NCI-H1694 (cell line): ENCODE results near the gene SCYL1.

Experiments used
- DNase-seq: peaks from one replicate; lab custom pipeline; 2025; lab: John Stamatoyannopoulos, UW

The SCYL1 gene

DNA sequence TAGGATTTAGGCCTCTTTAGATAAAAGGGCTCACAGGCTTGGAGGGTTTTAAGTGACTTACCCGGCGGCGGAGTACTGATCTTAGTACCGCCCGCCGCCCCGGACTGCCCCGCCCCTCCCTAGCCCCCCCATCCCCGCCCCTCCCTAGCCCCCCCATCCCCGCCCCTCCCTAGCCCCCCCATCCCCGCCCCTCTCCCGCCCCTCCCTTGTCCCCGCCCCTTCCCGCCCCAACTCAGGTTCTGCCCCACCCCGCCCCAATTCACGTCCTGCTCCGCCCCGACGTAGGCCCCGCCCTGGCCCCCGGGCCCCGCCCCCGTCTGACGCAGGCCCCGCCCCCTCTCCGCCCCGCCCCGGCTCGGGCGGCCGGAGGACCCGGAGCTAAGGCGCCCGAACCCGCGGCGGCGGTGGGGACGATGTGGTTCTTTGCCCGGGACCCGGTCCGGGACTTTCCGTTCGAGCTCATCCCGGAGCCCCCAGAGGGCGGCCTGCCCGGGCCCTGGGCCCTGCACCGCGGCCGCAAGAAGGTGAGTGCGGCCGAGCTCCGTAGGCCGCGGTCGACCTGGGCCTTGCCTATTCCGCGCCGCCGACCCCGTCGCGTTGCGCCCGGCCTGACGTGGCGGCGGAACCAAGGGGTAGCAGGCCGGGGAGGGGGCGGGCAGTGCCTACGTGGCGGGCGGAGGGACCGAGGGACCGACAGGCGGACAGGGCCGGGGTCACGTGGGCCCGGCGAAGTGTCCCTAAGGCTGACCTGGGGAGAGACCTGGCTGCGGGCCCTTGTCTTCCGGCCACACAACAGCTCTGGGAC is at the start of gene SCYL1:
Gene SCYL1 (plus strand): TSS at position 343 of the 805 bp plus-strand sequence. CDS start 71 bp downstream, at position 414.
- DNase-seq: peak; percentile 32

- DNase-seq: no peak
These were observed 48.2 kb upstream of the SCYL1 start for GRCh38 chr11:65476632-65477148.

GRCh38 chr11:65477149-65477965 is 47.5 kb upstream of the SCYL1 start:
- peak; percentile 79 for DNase-seq

GRCh38 chr11:65478388-65479183 is 46.3 kb upstream of the SCYL1 start:
- DNase-seq: no peak

GRCh38 chr11:65479184-65480145 is 45.4 kb upstream of the SCYL1 start:
- no peak for DNase-seq

DNA sequence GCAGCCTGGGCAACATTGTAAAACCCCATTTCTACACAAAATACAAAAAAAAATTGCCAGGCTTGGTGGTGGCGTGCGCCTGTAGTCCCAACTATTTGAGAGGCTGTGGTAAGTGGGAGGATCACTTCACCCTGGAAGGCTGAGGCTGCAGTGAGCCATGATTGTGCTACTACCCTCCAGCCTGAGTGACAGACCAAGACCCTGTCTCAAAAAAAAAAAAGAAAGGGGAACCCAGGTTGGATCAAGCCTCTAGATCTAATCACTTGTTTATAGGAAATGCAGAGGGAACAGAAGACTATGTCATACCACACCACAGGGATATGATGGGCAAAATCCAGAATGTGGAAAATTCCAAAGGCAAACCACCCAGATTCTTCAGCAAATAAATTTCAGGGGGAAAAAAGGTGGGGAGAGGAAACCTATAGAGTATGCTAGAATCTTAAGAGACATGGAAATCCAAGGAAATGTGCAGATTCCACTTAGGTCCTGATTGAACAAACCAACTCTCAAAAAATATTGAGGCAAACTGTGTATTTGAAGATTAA is 42.5 kb upstream of the SCYL1 start:
- no peak for DNase-seq

GRCh38 chr11:65485920-65486219 is 39.0 kb upstream of the SCYL1 start:
- no peak for DNase-seq

- DNase-seq: no peak
These were observed 38.1 kb upstream of the SCYL1 start for GRCh38 chr11:65486570-65487466.

DNA sequence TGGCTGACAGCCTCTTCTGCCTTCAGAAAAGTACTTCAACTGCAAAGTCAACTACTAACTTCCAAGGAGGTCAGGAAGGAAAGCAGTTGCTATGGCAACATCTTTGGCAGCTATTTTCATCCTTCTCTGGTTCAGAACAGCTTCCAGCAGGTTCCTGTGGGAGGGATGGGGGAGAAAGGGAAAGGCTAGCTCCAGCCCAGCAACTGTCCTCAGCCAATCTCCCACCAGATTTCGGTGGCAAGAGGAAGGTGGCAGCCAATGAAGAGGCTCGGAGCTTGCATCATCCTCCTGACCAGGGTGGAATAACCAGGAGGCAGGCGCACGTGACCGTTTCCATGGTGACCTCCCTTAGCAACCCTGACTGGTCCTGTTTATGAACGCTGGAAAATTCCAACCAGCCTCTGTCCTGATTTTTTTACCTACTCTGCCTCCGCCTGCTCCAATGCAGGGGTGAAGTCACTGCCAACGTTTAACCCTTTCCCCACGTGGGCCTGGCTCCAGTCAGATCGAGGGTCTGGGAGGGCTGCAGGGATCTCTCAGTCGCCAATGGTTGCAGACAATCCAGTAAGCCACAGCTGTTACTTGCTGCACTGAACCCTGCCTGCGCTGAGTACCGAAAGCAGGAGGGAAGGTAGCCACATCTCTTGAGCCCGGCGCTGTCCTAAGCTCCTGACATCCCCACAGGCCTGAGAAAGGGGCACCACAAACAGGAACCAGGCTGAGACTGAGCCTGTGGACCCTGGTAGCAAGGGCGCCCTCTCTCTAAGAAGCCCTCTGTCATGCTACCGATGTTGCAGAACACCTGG is 37.2 kb upstream of the SCYL1 start:
- DNase-seq: peak; percentile 98

- no peak for DNase-seq
These were observed 36.4 kb upstream of the SCYL1 start for GRCh38 chr11:65488273-65489034.

- no peak for DNase-seq
These were observed 35.7 kb upstream of the SCYL1 start for GRCh38 chr11:65489035-65489705.

DNA sequence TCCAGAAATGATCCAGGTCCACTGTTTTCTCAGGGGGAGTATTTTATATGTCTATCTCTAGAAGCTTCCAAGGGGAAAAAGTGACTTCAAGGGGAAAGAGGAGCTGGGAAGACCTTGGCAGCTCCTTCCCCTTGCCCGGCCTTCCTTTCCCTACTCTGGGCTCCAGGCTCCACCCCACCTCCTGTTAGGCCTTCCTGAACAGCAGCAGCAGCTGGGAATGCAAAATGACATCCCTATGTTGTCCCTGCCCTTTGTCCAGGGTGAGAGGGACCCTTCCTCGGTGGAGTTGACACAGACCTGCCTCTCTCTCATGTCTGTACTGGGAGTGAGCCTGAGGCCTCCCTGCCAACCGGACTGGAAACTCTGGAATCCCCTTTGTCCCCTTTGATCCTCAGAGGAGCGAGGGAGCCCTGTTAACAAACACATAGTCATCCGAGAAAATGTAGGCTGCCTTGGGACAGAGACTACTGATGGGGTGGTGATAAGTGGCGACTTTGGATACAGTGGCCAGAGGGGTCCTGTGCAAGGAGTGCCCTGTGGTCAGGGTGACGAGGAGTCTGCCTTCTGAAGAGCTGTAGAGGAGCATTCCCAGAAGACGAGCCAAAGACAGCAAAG is 35.1 kb upstream of the SCYL1 start:
- peak; percentile 46 for DNase-seq

GRCh38 chr11:65491163-65491465 is 33.8 kb upstream of the SCYL1 start:
- DNase-seq: no peak

- peak; percentile 45 for DNase-seq
These were observed 33.1 kb upstream of the SCYL1 start for GRCh38 chr11:65491614-65492386.

- no peak for DNase-seq
These were observed 32.6 kb upstream of the SCYL1 start for GRCh38 chr11:65492387-65492636.

DNA sequence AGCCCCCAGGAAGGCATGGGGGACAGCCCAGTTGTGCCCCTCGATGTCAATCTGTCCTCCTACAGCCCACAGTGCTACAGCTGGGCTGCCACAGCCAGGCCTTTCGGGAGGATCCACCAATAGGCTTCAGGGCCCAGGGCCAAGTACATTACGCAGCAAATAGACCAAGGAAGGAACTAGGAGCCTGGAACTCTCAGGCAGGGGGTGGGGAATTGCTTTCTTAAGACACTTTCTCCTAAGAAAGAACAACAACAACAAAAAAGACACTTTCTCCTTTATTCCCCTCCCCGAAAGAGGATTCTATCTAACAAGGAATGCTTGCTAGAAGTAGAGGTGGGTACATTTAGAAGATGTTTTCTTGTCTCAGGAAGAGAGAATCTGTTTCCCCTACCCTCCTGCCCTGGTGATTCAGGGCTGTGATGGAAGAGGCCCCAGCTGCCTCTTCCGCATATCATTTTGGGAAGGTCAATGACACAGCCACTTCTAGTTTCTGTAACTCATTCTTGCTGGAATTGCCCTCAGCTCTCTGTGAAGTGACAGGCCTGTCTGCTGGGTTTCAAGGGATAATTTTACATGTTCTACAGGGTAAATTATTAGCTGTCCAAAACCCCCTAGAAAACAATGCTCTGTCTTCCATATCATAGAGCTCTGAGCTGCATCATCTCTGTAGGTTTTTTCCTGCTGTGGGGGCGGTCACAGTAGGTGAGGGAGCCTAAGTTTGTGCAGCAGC is 32.1 kb upstream of the SCYL1 start:
- no peak for DNase-seq
